Calu3 (cell line): ENCODE results near the gene FAM117B. TPM values are rescaled to one million over a fixed set of nuclear protein-coding genes. Genes with fewer than 3 reads are reported as not detected.

Experiments
- BruUV-seq: library from RNA; stranded (reverse); fragments of 400-500 nt; replicated peaks from 2 replicates; lab custom pipeline; 2021; lab: Mats Ljungman, UMichigan
- CTCF ChIA-PET: fragments of 300-600 bp; sonication (Branson Sonifier 250); formaldehyde crosslinking; loops from one replicate; lab custom pipeline; 2022; ENCODE audit warnings: antibody characterized with exemption; lab: Charles Lee
- DNase-seq: peaks from one replicate; pipeline ENCODE4 v3.0.0; 2022
- H3K27ac Mint-ChIP-seq: one replicate; pipeline ENCODE4 v1.8.0; 2022; ENCODE audit warnings: mixed read lengths; ENCODE audit not compliant: unreplicated experiment
- H3K27me3 Mint-ChIP-seq: one replicate; pipeline ENCODE4 v1.8.0; 2022; ENCODE audit warnings: mixed read lengths; ENCODE audit not compliant: unreplicated experiment
- H3K36me3 Mint-ChIP-seq: one replicate; pipeline ENCODE4 v1.8.0; 2022; ENCODE audit warnings: mild to moderate bottlenecking, moderate library complexity, mixed read lengths; ENCODE audit not compliant: insufficient read depth, unreplicated experiment
- H3K4me1 Mint-ChIP-seq: one replicate; pipeline ENCODE4 v1.8.0; 2022; ENCODE audit warnings: mild to moderate bottlenecking, low read depth, mixed read lengths; ENCODE audit not compliant: unreplicated experiment
- H3K4me3 Mint-ChIP-seq: one replicate; pipeline ENCODE4 v1.8.0; 2022; ENCODE audit warnings: mild to moderate bottlenecking, low read depth, moderate library complexity, mixed read lengths; ENCODE audit not compliant: unreplicated experiment
- H3K9me3 Mint-ChIP-seq: one replicate; pipeline ENCODE4 v1.8.0; 2022; ENCODE audit warnings: low read depth, mixed read lengths; ENCODE audit not compliant: unreplicated experiment
- intact Hi-C: fragments of 100-400 bp; cut with micrococcal nuclease; formaldehyde crosslinking; loops from one replicate; pipeline ENCODE4 v1.10.0; 2022; ENCODE audit not compliant: unreplicated experiment
- total RNA-seq: library from RNA; stranded (reverse); gene quantifications from 2 replicates; pipeline ENCODE4 v1.2.3, GENCODE V29; 2022
- TF ChIP-seq, protein P1 (sequence below): fragments of 200-600 bp; IDR thresholded peaks from one replicate; pipeline ENCODE4 v1.8.0; 2022; ENCODE audit warnings: antibody characterized with exemption; ENCODE audit not compliant: unreplicated experiment

Gene FAM117B
- total RNA-seq, 1 experiment from 2014 or later: 7.5 TPM

DNA sequence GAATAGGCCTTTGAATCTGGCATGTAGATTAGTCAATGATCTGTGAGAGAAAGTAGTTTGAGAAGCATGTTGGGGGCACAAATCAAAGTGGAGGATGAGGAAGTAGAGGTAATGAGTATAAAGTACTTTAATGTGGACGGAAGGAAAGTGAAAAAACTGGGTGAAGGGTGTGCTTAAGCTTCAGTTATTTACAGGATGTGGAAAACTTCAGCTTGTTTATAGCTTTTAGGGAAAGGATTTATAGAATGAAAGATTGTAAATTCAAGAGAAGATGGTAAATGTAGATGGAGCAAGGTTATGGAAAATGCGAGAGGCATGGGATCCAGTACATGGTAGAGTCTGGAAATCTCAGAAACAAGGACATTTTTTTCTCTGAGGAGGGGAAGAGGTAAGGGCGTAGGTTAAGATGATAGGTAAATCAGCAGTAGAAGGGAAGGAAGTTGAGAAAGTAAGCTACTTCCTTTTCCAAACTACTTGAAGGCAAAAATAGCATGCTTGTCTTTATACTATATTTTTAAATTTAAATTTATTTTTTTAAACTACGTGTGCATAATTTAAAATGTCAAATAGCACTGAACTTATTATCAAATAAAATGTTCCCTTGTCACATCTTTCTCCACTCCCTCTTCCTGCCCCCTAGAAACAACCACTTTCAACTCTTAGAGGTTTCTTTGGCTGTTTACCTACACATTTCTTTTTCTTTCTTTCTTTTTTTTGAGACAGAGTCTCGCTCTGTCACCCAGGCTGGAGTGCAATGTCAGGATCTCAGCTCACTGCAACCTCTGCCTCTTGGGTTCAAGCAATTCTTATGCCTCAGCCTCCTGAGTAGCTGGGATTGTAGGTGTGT, 8.5 kb downstream of the FAM117B start:
- CTCF ChIA-PET: interaction anchor here (0.6 kb wide), 1 partner anchor 533 kb away, joined by 5 read pairs; no protein-coding TSS in a partner anchor
- TF ChIP-seq, protein P1, sequence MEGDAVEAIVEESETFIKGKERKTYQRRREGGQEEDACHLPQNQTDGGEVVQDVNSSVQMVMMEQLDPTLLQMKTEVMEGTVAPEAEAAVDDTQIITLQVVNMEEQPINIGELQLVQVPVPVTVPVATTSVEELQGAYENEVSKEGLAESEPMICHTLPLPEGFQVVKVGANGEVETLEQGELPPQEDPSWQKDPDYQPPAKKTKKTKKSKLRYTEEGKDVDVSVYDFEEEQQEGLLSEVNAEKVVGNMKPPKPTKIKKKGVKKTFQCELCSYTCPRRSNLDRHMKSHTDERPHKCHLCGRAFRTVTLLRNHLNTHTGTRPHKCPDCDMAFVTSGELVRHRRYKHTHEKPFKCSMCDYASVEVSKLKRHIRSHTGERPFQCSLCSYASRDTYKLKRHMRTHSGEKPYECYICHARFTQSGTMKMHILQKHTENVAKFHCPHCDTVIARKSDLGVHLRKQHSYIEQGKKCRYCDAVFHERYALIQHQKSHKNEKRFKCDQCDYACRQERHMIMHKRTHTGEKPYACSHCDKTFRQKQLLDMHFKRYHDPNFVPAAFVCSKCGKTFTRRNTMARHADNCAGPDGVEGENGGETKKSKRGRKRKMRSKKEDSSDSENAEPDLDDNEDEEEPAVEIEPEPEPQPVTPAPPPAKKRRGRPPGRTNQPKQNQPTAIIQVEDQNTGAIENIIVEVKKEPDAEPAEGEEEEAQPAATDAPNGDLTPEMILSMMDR: no peak

DNA sequence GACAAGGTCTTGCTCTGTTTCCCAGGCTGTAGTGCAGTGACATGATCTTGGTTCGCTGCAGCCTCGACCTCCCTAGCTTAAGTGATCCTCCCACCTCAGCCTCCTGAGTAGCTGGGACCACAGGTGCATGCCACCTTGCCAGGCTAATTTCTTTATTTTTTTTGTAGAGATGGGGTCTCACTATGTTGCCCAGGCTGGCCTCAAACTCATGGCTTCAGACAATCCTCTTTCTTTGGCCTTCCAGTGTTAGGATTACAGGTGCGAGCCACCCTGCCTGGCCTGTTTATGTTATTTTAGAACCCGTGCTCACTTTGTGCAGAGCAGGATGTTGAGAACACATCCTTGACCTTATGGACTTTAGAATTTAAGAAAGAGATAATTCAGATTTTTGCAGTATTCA, 17.4 kb downstream of the FAM117B start:
- CTCF ChIA-PET: no interaction called here
- no peak overlapping the region for H3K4me3 Mint-ChIP-seq
- no peaks in the 10 kb centered on the region for H3K36me3 Mint-ChIP-seq
- no TSS peak for BruUV-seq
- no peaks in the 10 kb centered on the region for H3K27me3 Mint-ChIP-seq
- intact Hi-C loops: no loop called here
- no peak for DNase-seq
- no peaks in the 10 kb centered on the region for H3K4me1 Mint-ChIP-seq
- peaks cover 2% of the 10 kb centered on the region for H3K9me3 Mint-ChIP-seq
- TF ChIP-seq, protein P1: no peak
- H3K27ac Mint-ChIP-seq: no peak overlapping the region

More for the DNA sequence above, 8.5 kb downstream of the FAM117B start:
- Mint-ChIP-seq H3K36me3 (no peaks in the 10 kb centered on the region), H3K4me3 (no peak overlapping the region), H3K27ac (no peak overlapping the region), H3K9me3 (no peaks in the 10 kb centered on the region), H3K27me3 (no peaks in the 10 kb centered on the region), H3K4me1 (no peaks in the 10 kb centered on the region)
- no peak for DNase-seq
- BruUV-seq: no TSS peak
- intact Hi-C loops: no loop called here

DNA sequence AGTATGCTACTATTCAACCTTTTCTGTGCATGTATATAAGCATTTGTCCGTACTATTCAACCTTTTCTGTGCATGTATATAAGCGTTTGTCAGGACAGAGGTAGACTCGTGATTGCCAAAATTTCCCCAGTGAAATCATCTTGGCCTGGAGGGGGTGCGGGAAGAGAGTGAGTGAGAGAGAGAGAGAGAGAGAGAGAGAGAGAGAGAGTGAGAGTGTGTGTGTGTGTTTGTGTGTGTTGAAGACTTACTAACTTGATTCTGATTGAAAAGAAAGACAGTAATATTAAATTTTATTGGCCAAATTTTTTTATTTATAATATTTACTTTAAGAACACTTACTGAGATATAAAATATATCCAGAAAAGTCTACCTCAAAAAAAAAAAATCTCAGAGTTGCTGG, 19.1 kb downstream of the FAM117B start:
- DNase-seq: no peak
- BruUV-seq: no TSS peak
- Mint-ChIP-seq H3K27ac (no peak overlapping the region), H3K27me3 (no peaks in the 10 kb centered on the region), H3K36me3 (no peaks in the 10 kb centered on the region), H3K9me3 (peaks cover 2% of the 10 kb centered on the region), H3K4me3 (no peak overlapping the region), H3K4me1 (no peaks in the 10 kb centered on the region)
- CTCF ChIA-PET: no interaction called here
- intact Hi-C loops: no loop called here
- TF ChIP-seq, protein P1: no peak

DNA sequence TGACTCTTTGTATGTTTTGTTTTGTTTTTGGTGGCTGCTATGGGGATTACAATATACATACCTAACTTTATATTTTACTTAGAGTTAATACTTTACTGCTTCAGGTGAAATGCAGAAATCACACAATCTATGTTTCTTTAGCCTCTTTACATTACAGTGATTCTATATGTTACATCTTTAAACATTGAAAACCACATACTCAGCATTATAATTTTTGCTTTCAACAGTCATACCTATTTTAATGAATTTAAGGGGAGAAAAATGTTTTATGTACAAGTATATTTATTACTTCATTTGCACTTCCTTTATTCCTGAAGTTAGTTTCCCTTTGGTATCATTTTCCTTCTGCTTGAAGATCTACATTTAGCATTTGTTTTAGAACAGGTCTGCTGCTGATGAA, 23.1 kb downstream of the FAM117B start:
- no peak overlapping the region for H3K27ac Mint-ChIP-seq

More for the DNA sequence above, 23.1 kb downstream of the FAM117B start:
- DNase-seq: no peak
- Mint-ChIP-seq H3K36me3 (no peaks in the 10 kb centered on the region), H3K27me3 (no peaks in the 10 kb centered on the region), H3K4me3 (no peak overlapping the region), H3K9me3 (no peaks in the 10 kb centered on the region), H3K4me1 (no peaks in the 10 kb centered on the region)
- TF ChIP-seq, protein P1: no peak
- intact Hi-C loops: no loop called here
- CTCF ChIA-PET: no interaction called here
- BruUV-seq: no TSS peak
